Heart left ventricle (tissue), 16 donors: Measurements from ENCODE around the gene C1orf167. TPM values are rescaled to one million over a fixed set of nuclear protein-coding genes. Genes with fewer than 3 reads are reported as not detected.
A peak's percentile ranks its signal among the peaks of the same experiment; 100 is the strongest.

Experiments used
- ATAC-seq, 4 donors: fragments of 200-7000 bp; cut with Tn5 transposase; one replicate each; pipeline ENCODE4 v1.9.1; 2020 to 2022; ENCODE audit warnings: moderate library complexity in 4 of 4, mild to moderate bottlenecking in 3 of 4, moderate number of reproducible peaks in 1 of 4
- DNase-seq, 5 donors: peaks; one replicate each; pipeline ENCODE4 v3.0.0-alpha.2; 2020
- H3K27ac ChIP-seq, 12 donors: fragments of 200-600 bp; sonication (generic) in 4 of 12; one replicate each; pipeline versions ENCODE4 v1.5.0 to v1.8.0; 2016 to 2022; ENCODE audit warnings: mild to moderate bottlenecking in 2 of 12
- H3K27me3 ChIP-seq, 9 donors: fragments of 200-600 bp; sonication (generic) in 2 of 9; one replicate each; pipeline versions ENCODE4 v1.5.1 to v1.8.0; 2016 to 2022; ENCODE audit warnings: mild to moderate bottlenecking in 3 of 9
- H3K36me3 ChIP-seq, 9 donors: fragments of 200-600 bp; sonication (generic) in 2 of 9; one replicate each; pipeline versions ENCODE4 v1.5.0 to v1.8.0; 2018 to 2022; ENCODE audit warnings: mild to moderate bottlenecking in 2 of 9
- H3K4me1 ChIP-seq, 12 donors: fragments of 200-600 bp; sonication (generic) in 4 of 12; one replicate each; pipeline versions ENCODE4 v1.5.0 to v1.8.0; 2016 to 2022; ENCODE audit warnings: mild to moderate bottlenecking in 3 of 12
- H3K4me3 ChIP-seq, 12 donors: fragments of 200-600 bp; sonication (generic) in 4 of 12; one replicate each; pipeline versions ENCODE4 v1.5.0 to v1.8.0; 2017 to 2022; ENCODE audit warnings: mild to moderate bottlenecking in 9 of 12, moderate library complexity in 4 of 12
- H3K9me3 ChIP-seq, 12 donors: fragments of 200-600 bp; sonication (generic) in 4 of 12; one replicate each; pipeline versions ENCODE4 v1.5.0 to v1.8.0; 2016 to 2022; ENCODE audit warnings: mild to moderate bottlenecking in 1 of 12
- POLR2A ChIP-seq, 2 donors: fragments of 450-650 bp; IDR thresholded peaks; one replicate each; pipeline ENCODE4 v1.6.1; 2017; ENCODE audit warnings: antibody characterized with exemption in 2 of 2, mild to moderate bottlenecking in 2 of 2, moderate library complexity in 2 of 2
- WGBS, 4 donors: extraction: QIAGEN DNeasy Blood & Tissue Kit in 2 of 4; methylation state at CpG; one replicate each; pipeline versions ENCODE4 v1.1.5 to v1.1.7; 2013 to 2018; 5-methylcytosine and 5-hydroxymethylcytosine counted together
- intact Hi-C, 10 donors: fragments of 100-400 bp; cut with DNase I; formaldehyde crosslinking; loops; one replicate each; pipeline versions ENCODE4 v1.11.1 to v1.14.2; 2022
- polyA plus RNA-seq, 2 donors: library from polyadenylated mRNA; stranded (reverse); fragments of 200-250 nt; gene quantifications; one replicate each; pipeline ENCODE4 v1.2.3, GENCODE V29; 2013
- total RNA-seq, 9 donors: library from RNA; depleted of rRNA in 2 of 9; stranded (reverse); fragments of >200 nt in 2 of 9; fragmentation: NEBNext Ultra II Directional in 3 of 9; extraction: Animal tissue kit (Norgen Biotek cat#: 25700) in 3 of 9; gene quantifications; one replicate each; pipeline versions ENCODE4 v1.1.0 to v1.2.4, GENCODE V29; 2016 to 2023
- TF ChIP-seq, protein P1 (sequence below), 12 donors: fragments of 200-600 bp; sonication (generic) in 4 of 12; IDR thresholded peaks; one replicate each; pipeline versions ENCODE4 v1.5.0 to v1.8.0; 2018 to 2022; ENCODE audit warnings: antibody characterized with exemption in 12 of 12, mild to moderate bottlenecking in 5 of 12
- donor health status: ischemic (EF 13 %, LVEDD 7.1; RV severe dilation, severe dysfunction).
- donor health status: healthy with polysubstance abuse.
- donor health status: DM: no; HTN: yes; CAD: no.
- donor health status: DM: no; HTN: no; CAD: no.
- donor health status: ischemic (EF 25% LVEDD 6.9; RV normal size, moderate dysfunction).
- donor health status: ischemic (EF 25% LVEDD 5.7; RV mildly dilated, moderate dysfunction).
- donor health status: healthy.
- donor health status: DM: yes; HTN: yes; CAD: no.
- donor health status: ischemic (EF 35%, LVEDD 5.7; RV mildly dilated, moderate dysfunction).
- donor health status: nonischemic (EF 11% LVEDD 7.7; RV severe dilation, severe dysfunction).
- donor health status: DM: yes; HTN: yes; CAD: no.
- donor health status: PGD.
- donor health status: ischemic (EF 29% LVEDD 5.4; RV normal size, mild dysfunction).
- donor health status: nonischemic (EF 23%, LVEDD 6.1; RV moderate dilation, normal function).

The C1orf167 gene
- total and polyA plus RNA-seq, 11 donors: 1.5 to 7.6 (median 3.8) TPM

DNA sequence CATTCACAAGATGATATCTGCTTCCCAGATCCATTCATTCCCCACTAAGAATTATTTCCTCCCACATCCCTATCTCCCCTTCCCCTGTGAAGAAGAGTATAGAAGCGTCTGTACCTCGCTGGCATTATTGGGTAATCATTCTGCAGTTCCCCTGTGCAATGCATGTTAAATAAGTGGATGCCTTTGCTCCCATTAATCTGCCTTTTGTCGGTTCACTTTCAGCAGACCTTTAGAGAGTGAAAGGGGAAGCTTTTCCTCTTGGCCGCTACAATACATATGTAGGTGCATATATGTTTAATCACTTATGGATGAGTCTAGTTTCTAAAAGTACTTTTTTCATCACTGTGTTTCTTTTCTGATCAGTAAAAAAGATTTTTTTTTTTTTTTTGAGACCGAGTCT lies 51.0 kb downstream of the C1orf167 start:
- no peak overlapping the region for H3K27ac ChIP-seq
- no peaks in the 10 kb centered on the region for H3K27me3 ChIP-seq
- intact Hi-C loops: no loop called here
- peaks cover 3 to 94% (median 75%) of the 10 kb centered on the region in 9 donors for H3K36me3 ChIP-seq
- TF ChIP-seq, protein P1, sequence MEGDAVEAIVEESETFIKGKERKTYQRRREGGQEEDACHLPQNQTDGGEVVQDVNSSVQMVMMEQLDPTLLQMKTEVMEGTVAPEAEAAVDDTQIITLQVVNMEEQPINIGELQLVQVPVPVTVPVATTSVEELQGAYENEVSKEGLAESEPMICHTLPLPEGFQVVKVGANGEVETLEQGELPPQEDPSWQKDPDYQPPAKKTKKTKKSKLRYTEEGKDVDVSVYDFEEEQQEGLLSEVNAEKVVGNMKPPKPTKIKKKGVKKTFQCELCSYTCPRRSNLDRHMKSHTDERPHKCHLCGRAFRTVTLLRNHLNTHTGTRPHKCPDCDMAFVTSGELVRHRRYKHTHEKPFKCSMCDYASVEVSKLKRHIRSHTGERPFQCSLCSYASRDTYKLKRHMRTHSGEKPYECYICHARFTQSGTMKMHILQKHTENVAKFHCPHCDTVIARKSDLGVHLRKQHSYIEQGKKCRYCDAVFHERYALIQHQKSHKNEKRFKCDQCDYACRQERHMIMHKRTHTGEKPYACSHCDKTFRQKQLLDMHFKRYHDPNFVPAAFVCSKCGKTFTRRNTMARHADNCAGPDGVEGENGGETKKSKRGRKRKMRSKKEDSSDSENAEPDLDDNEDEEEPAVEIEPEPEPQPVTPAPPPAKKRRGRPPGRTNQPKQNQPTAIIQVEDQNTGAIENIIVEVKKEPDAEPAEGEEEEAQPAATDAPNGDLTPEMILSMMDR (IDR thresholded peaks at IDR 0.05): no peak
- TF ChIP-seq POLR2A (IDR thresholded peaks at IDR 0.05): no peak
- H3K9me3 ChIP-seq: no peaks in the 10 kb centered on the region
- H3K4me3 ChIP-seq: no peak overlapping the region
- WGBS, 4 donors: 84 to 91% (median 88%) methylated on average over 5 of the region's 5 CpGs
- ATAC-seq (no peak), DNase-seq (no peak)
- H3K4me1 ChIP-seq: peaks cover 0 to 33% (median 9%) of the 10 kb centered on the region in 12 donors

DNA sequence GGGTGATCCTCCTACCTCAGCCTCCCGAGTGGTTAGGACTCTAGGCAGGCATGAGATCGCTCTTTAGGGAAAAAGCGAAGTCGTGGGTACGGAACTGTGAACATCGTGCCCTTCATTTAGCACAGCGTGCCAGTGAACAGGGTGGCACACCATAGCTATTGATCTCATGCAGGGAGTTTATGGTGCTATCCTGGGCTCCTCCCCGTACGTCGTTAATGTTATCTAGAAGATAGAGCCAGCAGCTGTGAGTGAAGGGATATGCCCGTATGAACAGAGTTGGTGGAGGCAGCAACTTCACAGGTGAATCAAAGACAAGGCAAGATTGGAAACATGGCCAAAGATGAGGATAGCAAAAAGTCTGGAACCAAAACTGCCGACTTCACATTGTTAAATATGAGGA lies 55.2 kb downstream of the C1orf167 start:
- Histone ChIP-seq H3K4me1 (peaks cover 0 to 12% (median 0%) of the 10 kb centered on the region in 12 donors), H3K9me3 (no peaks in the 10 kb centered on the region), H3K27me3 (no peaks in the 10 kb centered on the region), H3K36me3 (peaks cover 3 to 95% (median 74%) of the 10 kb centered on the region in 9 donors), H3K27ac (no peak overlapping the region), H3K4me3 (no peak overlapping the region)
- no peak for DNase-seq
- 80 to 86% (median 86%) methylated on average over 12 of the region's 12 CpGs for WGBS, 4 donors
- no peak for TF ChIP-seq POLR2A (IDR thresholded peaks at IDR 0.05)
- TF ChIP-seq, protein P1 (IDR thresholded peaks at IDR 0.05): no peak
- no peak for ATAC-seq
- intact Hi-C loops: no loop called here

DNA sequence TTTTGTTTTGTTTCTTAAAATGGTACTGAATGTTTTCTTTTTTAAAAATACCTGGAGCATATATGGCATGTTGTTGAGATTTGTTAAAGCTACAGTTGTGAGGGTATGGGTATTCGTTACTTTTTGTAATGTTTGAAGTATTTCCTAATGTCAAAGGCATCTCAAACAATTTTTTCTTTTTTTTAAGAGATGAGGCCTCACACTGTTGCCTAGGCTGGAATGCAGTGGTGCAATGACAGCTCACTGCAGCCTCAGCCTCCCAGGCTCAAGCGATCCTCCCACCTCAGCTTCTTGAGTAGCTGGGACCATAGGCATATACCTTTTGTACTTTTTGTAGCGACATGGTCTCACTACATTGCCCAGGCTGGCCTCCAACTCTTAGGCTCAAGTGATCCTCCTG lies 60.1 kb downstream of the C1orf167 start:
- 74 to 84% (median 77%) methylated on average over 3 of the region's 3 CpGs for WGBS, 4 donors

DNA sequence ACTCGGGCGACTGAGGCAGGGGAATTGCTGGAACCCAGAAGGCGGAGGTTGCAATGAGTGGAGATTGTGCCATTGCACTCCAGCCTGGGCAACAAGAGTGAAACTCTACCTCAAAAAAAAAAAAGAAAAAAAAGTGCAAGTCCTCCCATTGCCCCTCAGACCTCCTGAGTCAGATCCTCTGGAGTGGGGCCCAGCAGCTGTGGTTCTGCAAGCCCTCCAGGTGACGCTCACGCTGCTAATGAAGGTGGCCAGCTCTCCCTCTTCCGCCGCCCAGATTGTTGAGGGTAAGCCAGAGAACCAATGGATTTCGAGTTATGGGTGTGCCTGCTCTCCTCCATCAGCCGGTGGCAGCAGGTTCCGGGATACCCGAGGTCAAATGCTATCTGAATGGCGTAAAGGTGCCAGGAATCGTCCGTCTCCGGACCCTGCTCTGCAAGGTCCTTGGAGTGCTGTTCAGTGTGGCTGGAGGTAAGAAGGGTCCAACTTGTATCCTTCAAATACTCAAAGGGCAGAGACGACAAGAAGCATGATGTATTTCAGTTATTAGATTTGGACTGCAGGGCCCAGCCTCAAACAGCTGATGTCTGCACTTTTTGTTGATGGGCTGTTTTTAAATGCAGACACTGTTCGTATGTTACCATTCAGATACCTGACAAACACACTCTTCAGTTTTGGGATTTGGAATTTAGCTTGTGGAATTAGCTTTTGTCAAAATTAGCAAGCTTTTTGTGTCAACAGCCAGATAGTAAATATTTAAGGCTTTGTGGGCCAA lies 61.6 kb downstream of the C1orf167 start:
- TF ChIP-seq POLR2A (IDR thresholded peaks at IDR 0.05): no peak
- TF ChIP-seq, protein P1 (IDR thresholded peaks at IDR 0.05): no peak
- ATAC-seq: no peak

More for the DNA sequence above, 60.1 kb downstream of the C1orf167 start:
- Histone ChIP-seq H3K9me3 (no peaks in the 10 kb centered on the region), H3K4me1 (no peaks in the 10 kb centered on the region), H3K4me3 (no peak overlapping the region), H3K36me3 (peaks cover 0 to 100% (median 92%) of the 10 kb centered on the region in 9 donors), H3K27ac (peak overlapping the region in 1 of 12 donors; percentile 0), H3K27me3 (no peaks in the 10 kb centered on the region)
- no peak for TF ChIP-seq POLR2A (IDR thresholded peaks at IDR 0.05)
- TF ChIP-seq, protein P1 (IDR thresholded peaks at IDR 0.05): no peak
- ATAC-seq: no peak
- no peak for DNase-seq
- intact Hi-C loops: no loop called here

More for the DNA sequence above, 61.6 kb downstream of the C1orf167 start:
- no peak for DNase-seq
- no peaks in the 10 kb centered on the region for H3K4me1 ChIP-seq
- no peaks in the 10 kb centered on the region for H3K9me3 ChIP-seq
- no peak overlapping the region for H3K27ac ChIP-seq
- H3K36me3 ChIP-seq: peaks cover 0 to 100% (median 92%) of the 10 kb centered on the region in 9 donors
- 87 to 94% (median 91%) methylated on average over 12 to 17 of the region's 17 CpGs for WGBS, 4 donors
- intact Hi-C loops: no loop called here
- H3K4me3 ChIP-seq: no peak overlapping the region
- H3K27me3 ChIP-seq: no peaks in the 10 kb centered on the region
